GM18499 (cell line): Measurements from ENCODE around the gene ACP2.

Experiments used
- ATAC-seq: cut with Tn5 transposase; IDR thresholded peaks from one replicate; pipeline ENCODE4 v1.9.1; 2021; ENCODE audit warnings: moderate number of reproducible peaks; ENCODE audit not compliant: insufficient read depth, unreplicated experiment

Gene ACP2

GRCh38 chr11:47269002-47269828, 20.6 kb upstream of the ACP2 start:
- ATAC-seq, result peak; percentile 26

DNA sequence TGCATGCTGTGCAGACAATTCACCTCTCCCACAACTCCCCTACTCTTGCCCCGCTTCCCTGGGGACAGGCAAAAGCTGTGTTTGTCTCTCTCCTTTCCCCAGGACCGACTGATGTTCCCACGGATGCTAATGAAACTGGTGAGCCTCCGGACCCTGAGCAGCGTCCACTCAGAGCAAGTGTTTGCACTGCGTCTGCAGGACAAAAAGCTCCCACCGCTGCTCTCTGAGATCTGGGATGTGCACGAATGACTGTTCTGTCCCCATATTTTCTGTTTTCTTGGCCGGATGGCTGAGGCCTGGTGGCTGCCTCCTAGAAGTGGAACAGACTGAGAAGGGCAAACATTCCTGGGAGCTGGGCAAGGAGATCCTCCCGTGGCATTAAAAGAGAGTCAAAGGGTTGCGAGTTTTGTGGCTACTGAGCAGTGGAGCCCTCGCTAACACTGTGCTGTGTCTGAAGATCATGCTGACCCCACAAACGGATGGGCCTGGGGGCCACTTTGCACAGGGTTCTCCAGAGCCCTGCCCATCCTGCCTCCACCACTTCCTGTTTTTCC, 19.9 kb upstream of the ACP2 start:
- ATAC-seq, result no peak

GRCh38 chr11:47267876-47268275, 19.3 kb upstream of the ACP2 start:
- no peak for ATAC-seq

DNA sequence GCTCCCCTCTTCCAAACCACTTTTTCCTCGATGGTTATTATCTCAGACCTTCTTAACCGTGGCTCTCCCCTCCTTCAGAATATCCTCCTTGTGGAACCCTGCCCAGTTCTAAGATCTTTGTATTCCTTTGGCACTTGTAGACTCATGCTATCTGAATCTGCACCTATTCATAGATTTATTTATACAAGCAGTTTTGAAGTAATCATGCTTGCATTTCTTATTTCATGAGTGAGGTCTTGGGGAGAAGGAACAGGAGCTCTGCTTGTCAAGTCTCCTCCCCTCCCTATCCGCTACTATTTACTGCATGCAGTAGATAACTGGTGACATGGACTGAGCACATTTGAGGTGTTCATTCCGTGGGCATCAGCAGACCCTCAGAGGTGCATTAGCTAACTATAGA, 15.9 kb upstream of the ACP2 start:
- no peak for ATAC-seq

DNA sequence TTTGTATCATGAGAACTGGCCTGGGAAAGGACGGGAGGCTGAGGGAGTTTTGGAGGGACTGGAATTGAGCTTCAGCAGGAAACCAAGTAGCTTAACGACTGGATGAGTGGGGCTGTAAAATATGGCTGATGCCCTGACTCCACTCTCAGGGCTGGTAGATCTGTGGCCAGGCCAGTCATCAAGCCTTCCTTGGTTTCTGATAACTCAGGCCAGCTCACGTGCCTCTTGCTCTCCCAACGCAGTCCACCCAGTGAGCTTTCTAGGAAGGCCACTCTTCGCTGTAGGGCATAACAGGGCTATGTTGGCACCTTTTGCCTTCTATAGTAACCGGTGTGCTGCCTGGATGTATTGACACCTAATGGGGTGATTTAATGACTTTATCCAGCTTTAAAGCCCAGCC, 15.5 kb upstream of the ACP2 start:
- ATAC-seq, result no peak

DNA sequence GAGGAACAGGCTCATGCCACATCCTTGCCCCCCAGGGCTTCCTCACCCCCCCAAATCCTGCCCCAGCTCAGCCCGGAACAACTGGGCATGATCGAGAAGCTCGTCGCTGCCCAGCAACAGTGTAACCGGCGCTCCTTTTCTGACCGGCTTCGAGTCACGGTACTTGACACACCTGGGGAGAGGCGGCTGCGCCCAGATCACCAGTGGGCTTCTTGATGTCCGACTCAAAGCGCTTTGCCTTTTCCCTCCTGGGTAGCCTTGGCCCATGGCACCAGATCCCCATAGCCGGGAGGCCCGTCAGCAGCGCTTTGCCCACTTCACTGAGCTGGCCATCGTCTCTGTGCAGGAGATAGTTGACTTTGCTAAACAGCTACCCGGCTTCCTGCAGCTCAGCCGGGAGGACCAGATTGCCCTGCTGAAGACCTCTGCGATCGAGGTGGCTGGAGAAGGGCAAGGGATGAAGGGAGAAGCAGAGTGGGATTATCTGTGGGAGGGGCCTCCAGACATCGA, 12.7 kb upstream of the ACP2 start:
- ATAC-seq, result no peak

DNA sequence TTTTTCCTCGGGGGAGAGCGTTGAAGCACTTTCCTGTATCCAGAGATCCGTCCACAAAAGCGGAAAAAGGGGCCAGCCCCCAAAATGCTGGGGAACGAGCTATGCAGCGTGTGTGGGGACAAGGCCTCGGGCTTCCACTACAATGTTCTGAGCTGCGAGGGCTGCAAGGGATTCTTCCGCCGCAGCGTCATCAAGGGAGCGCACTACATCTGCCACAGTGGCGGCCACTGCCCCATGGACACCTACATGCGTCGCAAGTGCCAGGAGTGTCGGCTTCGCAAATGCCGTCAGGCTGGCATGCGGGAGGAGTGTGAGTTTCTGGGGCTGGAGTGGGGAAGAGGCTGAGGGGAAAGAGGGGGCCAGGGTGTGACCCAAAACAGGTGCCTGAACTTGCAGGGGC, 11.8 kb upstream of the ACP2 start:
- no peak for ATAC-seq

DNA sequence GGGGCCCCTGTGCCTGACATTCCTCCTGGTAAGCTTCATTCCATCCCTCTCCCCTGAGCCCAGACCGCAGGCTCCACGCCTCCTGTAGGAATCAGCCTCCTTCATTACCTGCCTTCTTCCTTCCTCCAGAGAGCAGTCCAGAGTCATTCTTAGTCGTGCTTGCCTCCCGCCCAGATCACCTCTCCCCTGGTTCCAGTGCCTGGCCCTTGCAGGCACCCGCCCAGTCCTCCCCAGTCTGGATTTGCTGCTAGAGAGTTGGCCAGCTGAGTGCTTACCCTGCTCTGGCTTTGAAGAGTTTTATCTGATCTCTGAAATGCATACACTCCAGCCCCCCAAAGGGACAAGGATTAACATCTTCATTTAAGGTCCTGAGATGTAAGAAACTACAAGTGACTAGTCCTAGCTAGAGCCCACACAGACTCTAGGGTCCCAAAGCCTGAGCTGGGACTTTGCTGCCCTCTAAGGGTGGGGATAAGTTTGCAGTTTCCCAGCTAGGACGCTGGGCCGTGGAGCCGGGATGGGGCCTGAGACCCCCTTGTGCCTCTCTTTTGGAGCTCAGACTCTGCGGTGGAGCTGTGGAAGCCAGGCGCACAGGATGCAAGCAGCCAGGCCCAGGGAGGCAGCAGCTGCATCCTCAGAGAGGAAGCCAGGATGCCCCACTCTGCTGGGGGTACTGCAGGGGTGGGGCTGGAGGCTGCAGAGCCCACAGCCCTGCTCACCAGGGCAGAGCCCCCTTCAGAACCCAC, 10.8 kb upstream of the ACP2 start:
- ATAC-seq, result no peak

DNA sequence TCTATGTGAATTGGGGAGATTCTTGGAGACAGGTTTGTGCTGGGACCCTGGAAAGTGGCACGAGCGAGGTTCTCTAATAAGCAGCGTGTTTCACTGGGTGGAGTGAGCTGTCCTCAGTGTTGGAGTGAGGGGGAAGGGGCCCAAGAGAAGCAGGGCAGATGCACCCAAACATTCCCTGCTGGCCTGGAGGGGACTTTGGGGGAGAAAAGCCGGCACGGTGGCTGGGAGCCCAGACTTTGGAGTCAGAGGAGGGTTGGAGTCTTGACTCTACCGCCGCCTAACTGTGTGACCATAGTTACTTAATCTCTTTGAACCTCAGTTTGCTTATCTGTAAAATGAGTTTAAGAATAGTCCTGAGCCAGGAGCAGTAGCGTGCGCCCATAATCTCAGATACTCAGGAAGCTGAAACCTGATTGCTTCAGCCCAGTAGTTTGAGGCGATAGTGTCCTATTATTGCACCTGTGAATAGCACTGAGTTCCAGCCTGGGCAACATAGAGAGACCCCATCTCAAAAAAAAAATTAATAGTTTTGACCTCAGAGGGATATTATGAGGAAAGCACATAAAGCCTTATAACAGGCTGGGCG, 9.8 kb upstream of the ACP2 start:
- ATAC-seq, result no peak

DNA sequence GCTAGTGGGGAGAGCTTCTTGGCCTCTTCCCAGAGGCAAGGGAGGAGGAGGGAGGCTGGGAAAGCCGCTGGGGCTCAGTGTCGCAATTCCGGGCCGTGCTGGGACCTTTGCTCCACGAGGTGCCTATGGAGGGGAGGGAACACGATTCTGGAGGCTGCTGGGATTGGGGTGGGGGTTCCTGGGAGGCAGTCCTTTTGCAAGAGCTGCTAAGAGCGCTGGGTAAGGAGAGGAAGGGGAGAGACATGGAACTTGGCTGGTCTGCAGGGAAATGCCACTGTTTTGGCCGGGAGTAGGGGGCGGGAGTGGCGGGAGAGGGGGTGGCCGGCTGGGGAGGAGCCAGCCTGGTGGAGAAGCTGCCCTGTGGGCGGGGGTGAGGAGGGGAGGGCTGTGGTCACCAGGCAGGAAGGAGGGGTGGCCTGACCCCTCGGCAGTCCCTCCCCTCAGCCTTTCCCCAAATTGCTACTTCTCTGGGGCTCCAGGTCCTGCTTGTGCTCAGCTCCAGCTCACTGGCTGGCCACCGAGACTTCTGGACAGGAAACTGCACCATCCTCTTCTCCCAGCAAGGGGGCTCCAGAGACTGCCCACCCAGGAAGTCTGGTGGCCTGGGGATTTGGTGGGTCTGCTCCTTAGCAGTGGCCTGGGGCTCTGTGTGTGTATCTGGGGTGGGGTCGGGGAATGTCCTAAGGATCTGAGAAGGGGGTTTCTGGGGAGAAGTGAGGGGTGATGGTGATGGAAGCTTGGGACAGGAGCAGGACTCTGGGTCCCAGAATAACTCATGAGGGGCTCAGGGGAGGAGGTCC, 9.1 kb upstream of the ACP2 start, which contains the start of gene NR1H3:
NR1H3 (plus strand) TSS at position 480 of the 800 bp plus-strand sequence. CDS start 1,221 bp downstream, outside the sequence.
- ATAC-seq, result no peak

GRCh38 chr11:47257177-47257516, 8.5 kb upstream of the ACP2 start:
- no peak for ATAC-seq

DNA sequence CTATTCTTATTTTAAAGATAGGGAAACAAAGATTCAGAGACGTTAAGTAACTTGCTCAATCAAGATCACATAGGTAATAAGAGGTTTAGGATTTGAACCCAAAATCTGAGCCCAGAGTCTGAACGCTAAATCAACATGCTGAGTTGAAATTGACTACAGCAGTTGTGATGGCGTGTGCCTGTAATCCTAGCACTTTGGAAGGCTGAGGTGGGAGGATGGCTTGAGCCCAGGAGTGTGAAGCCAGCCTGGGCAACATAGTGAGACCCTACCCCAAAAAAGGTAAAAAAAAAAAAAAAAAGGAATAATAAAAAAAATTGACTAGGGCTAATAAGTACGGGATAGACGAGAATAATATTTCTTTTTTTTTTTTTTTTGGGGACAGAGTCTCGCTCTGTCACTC, 7.8 kb upstream of the ACP2 start:
- no peak for ATAC-seq

- no peak for ATAC-seq
Measured at GRCh38 chr11:47254386-47254785, 5.8 kb upstream of the ACP2 start.

- ATAC-seq, result no peak
Measured at GRCh38 chr11:47253660-47254059, 5.0 kb upstream of the ACP2 start.

DNA sequence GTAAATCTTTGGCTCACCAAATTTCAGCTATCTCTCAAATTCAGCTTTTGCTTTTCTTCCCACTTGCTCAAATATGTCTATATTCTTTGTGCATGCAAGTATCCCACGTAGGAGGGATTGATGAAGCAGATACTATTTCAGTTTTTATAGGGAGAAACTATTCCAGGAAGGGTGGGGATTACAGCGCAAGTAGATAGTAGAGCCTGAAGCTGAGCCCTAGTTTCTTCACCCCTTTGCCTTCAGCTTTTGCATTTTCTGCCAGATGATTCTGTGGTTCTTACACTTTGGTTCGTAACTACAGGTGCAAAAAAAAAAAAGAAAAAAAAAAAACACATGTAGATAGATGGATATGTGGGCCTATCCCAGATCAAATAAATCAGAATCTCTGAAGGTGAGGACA, 3.1 kb upstream of the ACP2 start:
- ATAC-seq, result no peak

DNA sequence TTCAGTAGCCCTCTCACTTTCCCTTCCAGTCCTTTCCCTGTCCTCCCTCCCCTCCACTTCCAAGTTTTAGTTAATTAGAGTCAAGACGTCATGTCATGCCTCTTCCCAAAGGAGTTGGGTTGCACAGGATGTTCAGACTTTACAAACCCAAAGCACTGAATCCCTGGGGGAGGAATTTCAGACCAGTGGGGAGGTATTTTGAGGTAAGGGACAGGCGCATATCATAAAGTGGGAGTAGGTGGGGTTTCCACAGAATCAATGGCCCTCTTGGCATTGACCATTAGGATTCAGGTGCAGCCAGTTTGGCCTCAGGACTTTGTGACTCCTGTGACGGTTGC, 733 bp upstream of the ACP2 start:
- ATAC-seq, result no peak

DNA sequence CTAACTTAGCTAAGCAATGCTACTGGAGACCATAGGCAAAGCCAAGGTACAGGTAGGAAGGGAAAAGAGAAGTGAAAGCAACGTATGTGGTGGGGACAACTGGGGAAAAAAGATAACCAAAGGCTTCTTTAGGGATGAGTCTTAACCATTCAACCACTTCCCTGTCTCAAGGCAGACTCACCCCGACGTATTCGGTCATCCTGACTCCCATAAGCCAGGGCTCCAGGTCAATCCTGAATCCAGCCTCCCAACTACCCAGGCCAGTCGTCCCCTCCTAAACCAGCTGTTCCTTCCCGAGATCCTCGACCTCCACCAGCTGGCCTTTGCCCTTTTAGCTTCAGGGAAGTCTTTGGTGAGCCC, 330 bp downstream of the ACP2 start:
- peak; percentile 19 for ATAC-seq

GRCh38 chr11:47247502-47247901, 1.1 kb downstream of the ACP2 start:
- no peak for ATAC-seq

DNA sequence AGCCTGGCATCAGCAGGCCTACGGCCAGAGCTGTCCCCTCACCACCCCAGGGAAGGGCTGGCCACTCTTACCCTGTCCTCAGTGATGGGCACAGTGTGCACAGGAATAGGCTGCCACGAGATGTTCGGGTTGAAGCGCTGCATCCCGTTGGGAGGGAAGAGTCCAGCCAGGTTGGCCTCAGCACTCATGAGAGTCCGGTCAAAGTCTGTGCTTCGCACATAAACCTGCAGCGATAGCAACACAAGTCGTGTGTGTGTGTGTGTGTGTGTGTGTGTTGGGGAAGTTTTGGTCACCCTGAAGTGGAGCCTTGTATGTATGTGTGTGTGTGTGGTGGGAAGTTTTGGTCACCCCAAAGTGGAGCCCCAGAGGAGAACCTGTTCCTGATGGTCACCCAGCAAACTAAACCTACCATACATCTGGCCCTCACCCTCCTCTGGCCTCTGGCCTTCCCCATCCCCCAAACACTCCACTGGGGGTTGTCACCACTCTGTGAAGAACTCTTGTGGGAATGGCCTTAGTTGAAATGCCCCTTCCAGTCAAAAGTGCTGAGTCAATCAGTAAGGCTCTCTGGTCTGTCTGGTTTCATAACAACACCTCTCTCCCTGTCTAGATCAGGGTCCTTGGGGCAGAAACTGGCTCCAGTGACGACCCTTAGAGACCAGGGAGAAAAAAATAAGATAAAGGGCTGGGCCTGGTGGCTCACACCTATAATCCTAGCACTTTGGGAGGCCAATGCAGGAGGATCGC, 2.8 kb downstream of the ACP2 start:
- ATAC-seq, result no peak
